Breast epithelium (tissue), 4 donors: ENCODE measurements around the gene ODAM. TPM values are rescaled to one million over a fixed set of nuclear protein-coding genes. Genes with fewer than 3 reads are reported as not detected.
"Not testable (repeated sequence)": the region's sequence is repeated elsewhere in the genome, so short reads cannot be mapped to it uniquely, and the experiment has no call there.

Experiments
- DNase-seq, 2 donors: peaks; one replicate each; pipeline ENCODE4 v3.0.0-alpha.2; 2019; ENCODE audit warnings: low spot score in 2 of 2
- H3K27ac ChIP-seq, 2 donors: fragments of 200-600 bp; sonication (generic) in 1 of 2; one replicate each; pipeline ENCODE4 v1.5.1; 2016 to 2019; ENCODE audit warnings: mild to moderate bottlenecking in 1 of 2
- H3K27me3 ChIP-seq, 2 donors: fragments of 200-600 bp; sonication (generic) in 1 of 2; one replicate each; pipeline versions ENCODE4 v1.5.1 to v1.6.0; 2017 to 2019; ENCODE audit warnings: control low read depth in 1 of 2, mild to moderate bottlenecking in 1 of 2
- H3K36me3 ChIP-seq: fragments of 200-600 bp; one replicate; pipeline ENCODE4 v1.5.1; 2019
- H3K4me1 ChIP-seq, 2 donors: fragments of 200-600 bp; sonication (generic); one replicate each; pipeline ENCODE4 v1.5.1; 2016 to 2019; ENCODE audit warnings: control low read depth in 1 of 2
- H3K4me3 ChIP-seq, 3 donors: fragments of 200-600 bp; sonication (generic); 1 replicate in 2 of 3; 2 replicates in 1 of 3; pipeline ENCODE4 v1.5.1; 2016 to 2019; ENCODE audit warnings: mild to moderate bottlenecking in 3 of 3, moderate library complexity in 2 of 3
- H3K9me3 ChIP-seq, 2 donors: fragments of 200-600 bp; sonication (generic) in 1 of 2; one replicate each; pipeline ENCODE4 v1.5.1; 2016 to 2019; ENCODE audit warnings: control low read depth in 1 of 2
- CTCF ChIP-seq, 3 donors: fragments of 450-650 bp; IDR thresholded peaks; one replicate each; pipeline ENCODE4 v1.5.1; 2016 to 2017; ENCODE audit warnings: antibody characterized with exemption in 3 of 3, mild to moderate bottlenecking in 3 of 3, moderate library complexity in 3 of 3
- POLR2A ChIP-seq: fragments of 450-650 bp; IDR thresholded peaks from one replicate; pipeline ENCODE4 v1.6.1; 2016; ENCODE audit warnings: antibody characterized with exemption, mild to moderate bottlenecking, moderate library complexity
- POLR2AphosphoS5 ChIP-seq, 3 donors: sonication (generic); formaldehyde crosslinking; IDR thresholded peaks; one replicate each; pipeline ENCODE4 v1.6.1; 2017; ENCODE audit warnings: antibody characterized with exemption in 3 of 3
- intact Hi-C: fragments of 100-400 bp; cut with DNase I; formaldehyde crosslinking; loops from one replicate; pipeline ENCODE4 v1.15.1; 2023; ENCODE audit warnings: low total_unique reads
- total RNA-seq, 3 donors: library from RNA; depleted of rRNA; stranded (reverse); fragments of >200 nt; gene quantifications; one replicate each; pipeline ENCODE4 v1.1.0, GENCODE V29; 2016

ODAM gene
- total RNA-seq, 3 donors from 2014 or later, result 1.2 TPM; not detected in 2

- Histone ChIP-seq H3K9me3 (no peaks in the 10 kb centered on the region), H3K36me3 (no peaks in the 10 kb centered on the region), H3K4me3 (no peak overlapping the region), H3K27me3 (no peaks in the 10 kb centered on the region), H3K27ac (no peak overlapping the region), H3K4me1 (no peaks in the 10 kb centered on the region)
- intact Hi-C loops, result no loop called here
- no peak for DNase-seq
- no peak for TF ChIP-seq POLR2A
- TF ChIP-seq CTCF (IDR thresholded peaks at IDR 0.05), result no peak
- no peak for TF ChIP-seq POLR2AphosphoS5 (IDR thresholded peaks at IDR 0.05)
Observed at GRCh38 chr4:70192895-70193294, 2.6 kb upstream of the ODAM start.

DNA sequence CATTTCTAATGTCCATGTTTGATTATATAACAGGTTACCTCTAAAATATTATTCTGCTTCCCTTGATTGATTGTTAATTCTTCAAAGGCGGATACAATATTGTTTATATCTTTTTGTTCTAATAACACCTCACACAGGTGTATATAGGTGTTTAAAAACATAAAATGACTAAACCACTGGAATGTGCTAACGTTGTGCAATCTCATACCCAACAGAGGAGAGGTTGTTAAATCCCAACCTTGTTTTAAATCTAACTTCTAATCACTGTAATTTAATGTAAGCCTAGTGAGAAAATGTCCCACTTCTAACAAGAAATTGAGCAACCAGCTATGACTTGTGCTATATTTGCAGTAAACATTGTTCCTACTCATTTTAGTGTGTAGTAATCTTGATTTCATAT is 1.3 kb downstream of the ODAM start:
- H3K4me1 ChIP-seq, result no peaks in the 10 kb centered on the region

DNA sequence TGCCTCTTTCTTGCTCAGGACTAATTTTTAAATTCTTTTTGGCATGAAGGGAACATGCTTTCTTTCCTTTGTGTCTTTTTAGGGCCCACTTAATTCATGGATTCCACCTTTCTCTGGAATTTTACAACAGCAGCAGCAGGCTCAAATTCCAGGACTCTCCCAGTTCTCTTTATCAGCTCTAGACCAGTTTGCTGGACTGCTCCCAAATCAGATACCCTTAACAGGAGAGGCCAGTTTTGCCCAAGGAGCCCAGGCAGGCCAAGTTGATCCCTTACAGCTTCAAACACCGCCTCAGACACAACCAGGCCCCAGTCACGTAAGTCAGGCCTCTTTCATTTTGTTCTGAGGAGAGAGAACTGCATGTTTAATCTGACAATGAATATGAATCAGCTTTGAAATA is 2.3 kb downstream of the ODAM start:
- no peaks in the 10 kb centered on the region for H3K36me3 ChIP-seq
- H3K27ac ChIP-seq, result no peak overlapping the region
- TF ChIP-seq CTCF (IDR thresholded peaks at IDR 0.05) (no peak), POLR2AphosphoS5 (IDR thresholded peaks at IDR 0.05) (no peak), POLR2A (no peak)
- intact Hi-C loops, result no loop called here
- H3K27me3 ChIP-seq, result no peaks in the 10 kb centered on the region
- no peak for DNase-seq
- H3K4me1 ChIP-seq, result no peaks in the 10 kb centered on the region
- H3K4me3 ChIP-seq, result no peak overlapping the region
- H3K9me3 ChIP-seq, result no peaks in the 10 kb centered on the region

More for the DNA sequence above, 1.3 kb downstream of the ODAM start:
- Histone ChIP-seq H3K27ac (no peak overlapping the region), H3K36me3 (no peaks in the 10 kb centered on the region), H3K4me3 (no peak overlapping the region), H3K27me3 (no peaks in the 10 kb centered on the region), H3K9me3 (no peaks in the 10 kb centered on the region)
- TF ChIP-seq POLR2A (no peak), POLR2AphosphoS5 (IDR thresholded peaks at IDR 0.05) (no peak)
- intact Hi-C loops, result no loop called here
- no peak for DNase-seq

DNA sequence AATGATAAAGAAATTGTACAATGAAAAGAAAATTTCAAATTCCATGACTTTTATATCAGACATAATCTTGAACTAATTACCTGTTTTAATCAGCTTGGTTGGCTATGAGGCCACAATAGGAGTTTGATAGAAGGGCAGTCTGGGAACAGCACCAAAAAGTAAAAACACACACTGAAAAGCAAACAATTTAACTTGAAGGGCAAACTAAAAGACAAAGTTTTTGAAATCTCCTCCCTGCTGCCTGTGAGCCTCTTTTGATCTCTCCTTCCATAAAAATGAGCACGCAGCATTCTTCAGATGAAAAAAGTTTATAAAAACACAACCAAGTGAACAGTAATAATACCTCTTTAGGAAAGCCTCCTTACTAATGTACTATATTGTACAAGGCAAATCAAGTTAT is 8.1 kb downstream of the ODAM start:
- intact Hi-C loops, result no loop called here
- Histone ChIP-seq H3K4me3 (no peak overlapping the region), H3K9me3 (no peaks in the 10 kb centered on the region), H3K27ac (no peak overlapping the region), H3K27me3 (no peaks in the 10 kb centered on the region), H3K4me1 (no peaks in the 10 kb centered on the region), H3K36me3 (no peaks in the 10 kb centered on the region)
- no peak for DNase-seq
- TF ChIP-seq CTCF (IDR thresholded peaks at IDR 0.05), result no peak
- TF ChIP-seq POLR2A, result no peak
- TF ChIP-seq POLR2AphosphoS5 (IDR thresholded peaks at IDR 0.05), result no peak

GRCh38 chr4:70212752-70213151 is 17.2 kb downstream of the ODAM start:
- H3K27ac ChIP-seq, H3K4me3 ChIP-seq, H3K27me3 ChIP-seq, H3K9me3 ChIP-seq, DNase-seq, H3K4me1 ChIP-seq, intact Hi-C loops, H3K36me3 ChIP-seq: not testable (repeated sequence)

- H3K9me3 ChIP-seq, H3K27ac ChIP-seq, H3K4me3 ChIP-seq, H3K4me1 ChIP-seq, intact Hi-C loops, DNase-seq, H3K27me3 ChIP-seq, H3K36me3 ChIP-seq: not testable (repeated sequence)
Observed at GRCh38 chr4:70216109-70216508, 20.6 kb downstream of the ODAM start.

DNA sequence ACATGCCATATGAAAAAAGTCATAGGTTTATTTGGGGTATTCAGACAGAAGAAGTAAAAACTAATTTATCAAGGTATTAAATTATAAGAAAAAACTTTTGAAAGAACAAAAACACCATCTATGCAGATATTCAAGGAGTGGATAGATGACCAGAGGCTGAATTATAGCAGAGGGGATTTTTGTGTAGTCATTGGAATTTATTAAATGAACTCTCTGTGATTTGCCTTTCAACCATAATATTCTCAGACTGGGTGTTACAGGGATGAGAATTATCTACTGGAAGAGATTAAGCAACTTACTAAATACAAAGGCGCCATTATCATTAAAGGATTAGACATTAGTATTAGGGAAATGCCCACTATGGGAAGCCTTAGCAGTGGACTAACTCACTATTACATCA is 21.0 kb downstream of the ODAM start:
- H3K4me3 ChIP-seq, H3K9me3 ChIP-seq, H3K4me1 ChIP-seq, intact Hi-C loops, H3K27me3 ChIP-seq, H3K36me3 ChIP-seq, H3K27ac ChIP-seq, DNase-seq: not testable (repeated sequence)

- not testable (repeated sequence) for H3K27me3 ChIP-seq
Observed at GRCh38 chr4:70221389-70221788, 25.9 kb downstream of the ODAM start.

GRCh38 chr4:70221818-70222217 is 26.3 kb downstream of the ODAM start:
- H3K9me3 ChIP-seq, H3K27me3 ChIP-seq, H3K27ac ChIP-seq, intact Hi-C loops, H3K4me3 ChIP-seq, DNase-seq, H3K4me1 ChIP-seq, H3K36me3 ChIP-seq: not testable (repeated sequence)

More at GRCh38 chr4:70221389-70221788, 25.9 kb downstream of the ODAM start:
- DNase-seq, H3K4me1 ChIP-seq, H3K36me3 ChIP-seq, intact Hi-C loops, H3K9me3 ChIP-seq, H3K27ac ChIP-seq, H3K4me3 ChIP-seq: not testable (repeated sequence)
